SK-N-SH treated with all-trans-retinoic acid at 6 μM for 48 hours (cell line): ENCODE measurements around the gene GON4L.
A peak's percentile ranks its signal among the peaks of the same experiment; 100 is the strongest.

Experiments used
- ATAC-seq: fragments of 200-7000 bp; cut with Tn5 transposase; 3 replicates; pipeline ENCODE4 v1.9.1; 2020; ENCODE audit warnings: mild to moderate bottlenecking, moderate library complexity
- BACH2 ChIP-seq: fragments of 250-450 bp; sonication (Bioruptor Pico); IDR thresholded peaks from 2 replicates; pipeline ENCODE4 v1.9.0; 2021; ENCODE audit warnings: mild to moderate bottlenecking, borderline replicate concordance
- CSDC2 ChIP-seq: fragments of 250-450 bp; sonication (Bioruptor Pico); IDR thresholded peaks from 2 replicates; pipeline ENCODE4 v1.5.0; 2020; ENCODE audit warnings: mild to moderate bottlenecking, moderate library complexity
- ESRRG ChIP-seq: fragments of 250-450 bp; sonication (Bioruptor Pico); IDR thresholded peaks from 2 replicates; pipeline ENCODE4 v1.6.1; 2021; ENCODE audit warnings: mild to moderate bottlenecking
- OSR1 ChIP-seq: fragments of 250-450 bp; sonication (Bioruptor Pico); IDR thresholded peaks from 2 replicates; pipeline ENCODE4 v1.8.0; 2022; ENCODE audit warnings: moderate library complexity, mild to moderate bottlenecking, inconsistent platforms
- PPARA ChIP-seq: fragments of 250-450 bp; sonication (Bioruptor Pico); IDR thresholded peaks from 2 replicates; pipeline ENCODE4 v1.5.0; 2020; ENCODE audit warnings: mild to moderate bottlenecking, borderline replicate concordance
- SNAI2 ChIP-seq: fragments of 250-450 bp; sonication (Bioruptor Pico); IDR thresholded peaks from 2 replicates; pipeline ENCODE4 v1.5.0; 2020; ENCODE audit warnings: mild to moderate bottlenecking, moderate library complexity
- TCF4 ChIP-seq: fragments of 250-450 bp; sonication (Bioruptor Pico); IDR thresholded peaks from 2 replicates; pipeline ENCODE4 v1.8.0; 2021; ENCODE audit warnings: mild to moderate bottlenecking, moderate library complexity, borderline replicate concordance
- TOX ChIP-seq: fragments of 250-450 bp; sonication (Bioruptor Pico); IDR thresholded peaks from 2 replicates; pipeline ENCODE4 v1.8.0; 2021; ENCODE audit warnings: mild to moderate bottlenecking, moderate library complexity, borderline replicate concordance
- ZC3H10 ChIP-seq: fragments of 250-450 bp; sonication (Bioruptor Pico); IDR thresholded peaks from 2 replicates; pipeline ENCODE4 v1.5.1; 2021; ENCODE audit warnings: mild to moderate bottlenecking, moderate library complexity
- ZFP30 ChIP-seq: fragments of 450-650 bp; formaldehyde crosslinking; IDR thresholded peaks from 2 replicates; pipeline ENCODE4 v1.5.0; 2022; ENCODE audit warnings: mild to moderate bottlenecking, moderate library complexity
- ZNF565 ChIP-seq: fragments of 450-650 bp; formaldehyde crosslinking; conservative IDR thresholded peaks from 2 replicates; pipeline ENCODE4 v1.5.0; 2020; ENCODE audit warnings: low read depth, mild to moderate bottlenecking, moderate library complexity
- ZNF70 ChIP-seq: fragments of 450-650 bp; formaldehyde crosslinking; IDR thresholded peaks from 2 replicates; pipeline ENCODE4 v1.5.0; 2020; ENCODE audit warnings: mild to moderate bottlenecking, moderate library complexity
- TF ChIP-seq, protein P1 (sequence below): fragments of 250-450 bp; sonication (Bioruptor Pico); IDR thresholded peaks from 2 replicates; pipeline ENCODE4 v1.5.0; 2020; ENCODE audit warnings: mild to moderate bottlenecking, moderate library complexity
- TF ChIP-seq, protein P2 (sequence below): fragments of 250-450 bp; sonication (Bioruptor Pico); IDR thresholded peaks from 2 replicates; pipeline ENCODE4 v1.5.1; 2020; ENCODE audit warnings: low read depth, mild to moderate bottlenecking, moderate library complexity
- TF ChIP-seq, protein P3 (sequence below): fragments of 250-450 bp; sonication (Bioruptor Pico); IDR thresholded peaks from 2 replicates; pipeline ENCODE4 v1.8.0; 2020; ENCODE audit warnings: mild to moderate bottlenecking, moderate library complexity, borderline replicate concordance
- TF ChIP-seq, protein P4 (sequence below): fragments of 250-450 bp; sonication (Bioruptor Pico); IDR thresholded peaks from 2 replicates; pipeline ENCODE4 v1.5.1; 2021; ENCODE audit warnings: mild to moderate bottlenecking, moderate library complexity
- TF ChIP-seq, protein P5 (sequence below): fragments of 250-450 bp; sonication (Bioruptor Pico); IDR thresholded peaks from 2 replicates; pipeline ENCODE4 v1.8.0; 2021; ENCODE audit warnings: low read depth, mild to moderate bottlenecking, moderate library complexity, borderline replicate concordance

Gene GON4L

DNA sequence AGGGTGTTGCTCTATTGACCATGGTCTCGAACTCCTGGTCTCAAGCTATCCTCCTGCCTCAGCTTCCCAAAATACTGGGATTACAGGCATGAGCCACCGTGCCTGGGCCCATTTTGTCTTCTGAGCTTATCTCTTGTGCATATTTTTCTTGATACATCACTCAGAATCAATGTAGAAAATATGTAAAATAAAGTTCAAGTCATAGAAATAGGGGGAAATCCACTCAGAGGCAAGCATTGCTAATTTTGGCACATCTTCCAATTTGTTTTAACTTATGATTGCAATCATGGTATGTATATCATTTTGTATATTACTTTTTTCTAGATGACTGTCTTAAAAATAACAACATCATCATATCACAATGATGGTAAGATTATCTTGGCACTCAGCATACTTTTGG is 32.6 kb upstream of the GON4L start:
- ATAC-seq: no peak
- TF ChIP-seq PPARA (CRISPR knock-in tag): no peak
- TF ChIP-seq ESRRG (CRISPR knock-in tag): no peak
- TF ChIP-seq TOX: no peak
- TF ChIP-seq, all 23 proteins: peak for 0

DNA sequence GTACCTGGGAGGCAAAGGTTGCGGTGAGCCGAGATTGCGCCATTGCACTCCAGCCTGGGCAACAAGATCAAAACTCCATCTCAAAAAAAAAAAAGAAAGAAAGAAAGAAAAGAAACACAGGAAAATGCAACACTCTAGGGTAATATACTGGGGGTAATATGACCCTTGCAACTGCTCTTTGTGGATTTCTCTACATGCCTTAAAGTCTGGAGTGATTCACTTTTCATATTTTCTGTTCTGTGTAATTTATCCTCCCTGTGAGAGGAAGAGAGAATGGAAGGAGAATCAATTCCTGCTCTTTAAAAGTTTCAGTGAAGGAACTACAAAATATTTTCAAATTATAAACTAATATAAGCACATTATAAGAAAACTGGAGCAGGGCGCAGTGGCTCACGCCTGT is 31.5 kb upstream of the GON4L start:
- TF ChIP-seq SNAI2 (CRISPR knock-in tag): no peak
- TF ChIP-seq, protein P1, sequence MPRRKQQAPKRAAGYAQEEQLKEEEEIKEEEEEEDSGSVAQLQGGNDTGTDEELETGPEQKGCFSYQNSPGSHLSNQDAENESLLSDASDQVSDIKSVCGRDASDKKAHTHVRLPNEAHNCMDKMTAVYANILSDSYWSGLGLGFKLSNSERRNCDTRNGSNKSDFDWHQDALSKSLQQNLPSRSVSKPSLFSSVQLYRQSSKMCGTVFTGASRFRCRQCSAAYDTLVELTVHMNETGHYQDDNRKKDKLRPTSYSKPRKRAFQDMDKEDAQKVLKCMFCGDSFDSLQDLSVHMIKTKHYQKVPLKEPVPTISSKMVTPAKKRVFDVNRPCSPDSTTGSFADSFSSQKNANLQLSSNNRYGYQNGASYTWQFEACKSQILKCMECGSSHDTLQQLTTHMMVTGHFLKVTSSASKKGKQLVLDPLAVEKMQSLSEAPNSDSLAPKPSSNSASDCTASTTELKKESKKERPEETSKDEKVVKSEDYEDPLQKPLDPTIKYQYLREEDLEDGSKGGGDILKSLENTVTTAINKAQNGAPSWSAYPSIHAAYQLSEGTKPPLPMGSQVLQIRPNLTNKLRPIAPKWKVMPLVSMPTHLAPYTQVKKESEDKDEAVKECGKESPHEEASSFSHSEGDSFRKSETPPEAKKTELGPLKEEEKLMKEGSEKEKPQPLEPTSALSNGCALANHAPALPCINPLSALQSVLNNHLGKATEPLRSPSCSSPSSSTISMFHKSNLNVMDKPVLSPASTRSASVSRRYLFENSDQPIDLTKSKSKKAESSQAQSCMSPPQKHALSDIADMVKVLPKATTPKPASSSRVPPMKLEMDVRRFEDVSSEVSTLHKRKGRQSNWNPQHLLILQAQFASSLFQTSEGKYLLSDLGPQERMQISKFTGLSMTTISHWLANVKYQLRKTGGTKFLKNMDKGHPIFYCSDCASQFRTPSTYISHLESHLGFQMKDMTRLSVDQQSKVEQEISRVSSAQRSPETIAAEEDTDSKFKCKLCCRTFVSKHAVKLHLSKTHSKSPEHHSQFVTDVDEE (CRISPR knock-in tag): no peak
- TF ChIP-seq, protein P2, sequence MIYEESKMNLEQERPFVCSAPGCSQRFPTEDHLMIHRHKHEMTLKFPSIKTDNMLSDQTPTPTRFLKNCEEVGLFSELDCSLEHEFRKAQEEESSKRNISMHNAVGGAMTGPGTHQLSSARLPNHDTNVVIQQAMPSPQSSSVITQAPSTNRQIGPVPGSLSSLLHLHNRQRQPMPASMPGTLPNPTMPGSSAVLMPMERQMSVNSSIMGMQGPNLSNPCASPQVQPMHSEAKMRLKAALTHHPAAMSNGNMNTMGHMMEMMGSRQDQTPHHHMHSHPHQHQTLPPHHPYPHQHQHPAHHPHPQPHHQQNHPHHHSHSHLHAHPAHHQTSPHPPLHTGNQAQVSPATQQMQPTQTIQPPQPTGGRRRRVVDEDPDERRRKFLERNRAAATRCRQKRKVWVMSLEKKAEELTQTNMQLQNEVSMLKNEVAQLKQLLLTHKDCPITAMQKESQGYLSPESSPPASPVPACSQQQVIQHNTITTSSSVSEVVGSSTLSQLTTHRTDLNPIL (CRISPR knock-in tag): no peak
- no peak for TF ChIP-seq TOX
- TF ChIP-seq OSR1 (CRISPR knock-in tag): no peak
- TF ChIP-seq, protein P3, sequence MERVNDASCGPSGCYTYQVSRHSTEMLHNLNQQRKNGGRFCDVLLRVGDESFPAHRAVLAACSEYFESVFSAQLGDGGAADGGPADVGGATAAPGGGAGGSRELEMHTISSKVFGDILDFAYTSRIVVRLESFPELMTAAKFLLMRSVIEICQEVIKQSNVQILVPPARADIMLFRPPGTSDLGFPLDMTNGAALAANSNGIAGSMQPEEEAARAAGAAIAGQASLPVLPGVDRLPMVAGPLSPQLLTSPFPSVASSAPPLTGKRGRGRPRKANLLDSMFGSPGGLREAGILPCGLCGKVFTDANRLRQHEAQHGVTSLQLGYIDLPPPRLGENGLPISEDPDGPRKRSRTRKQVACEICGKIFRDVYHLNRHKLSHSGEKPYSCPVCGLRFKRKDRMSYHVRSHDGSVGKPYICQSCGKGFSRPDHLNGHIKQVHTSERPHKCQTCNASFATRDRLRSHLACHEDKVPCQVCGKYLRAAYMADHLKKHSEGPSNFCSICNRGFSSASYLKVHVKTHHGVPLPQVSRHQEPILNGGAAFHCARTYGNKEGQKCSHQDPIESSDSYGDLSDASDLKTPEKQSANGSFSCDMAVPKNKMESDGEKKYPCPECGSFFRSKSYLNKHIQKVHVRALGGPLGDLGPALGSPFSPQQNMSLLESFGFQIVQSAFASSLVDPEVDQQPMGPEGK (CRISPR knock-in tag): no peak
- no peak for TF ChIP-seq PPARA (CRISPR knock-in tag)
- TF ChIP-seq CSDC2 (CRISPR knock-in tag): no peak
- no peak for TF ChIP-seq ZFP30 (CRISPR knock-in tag)
- TF ChIP-seq ESRRG (CRISPR knock-in tag): no peak
- TF ChIP-seq, protein P4, sequence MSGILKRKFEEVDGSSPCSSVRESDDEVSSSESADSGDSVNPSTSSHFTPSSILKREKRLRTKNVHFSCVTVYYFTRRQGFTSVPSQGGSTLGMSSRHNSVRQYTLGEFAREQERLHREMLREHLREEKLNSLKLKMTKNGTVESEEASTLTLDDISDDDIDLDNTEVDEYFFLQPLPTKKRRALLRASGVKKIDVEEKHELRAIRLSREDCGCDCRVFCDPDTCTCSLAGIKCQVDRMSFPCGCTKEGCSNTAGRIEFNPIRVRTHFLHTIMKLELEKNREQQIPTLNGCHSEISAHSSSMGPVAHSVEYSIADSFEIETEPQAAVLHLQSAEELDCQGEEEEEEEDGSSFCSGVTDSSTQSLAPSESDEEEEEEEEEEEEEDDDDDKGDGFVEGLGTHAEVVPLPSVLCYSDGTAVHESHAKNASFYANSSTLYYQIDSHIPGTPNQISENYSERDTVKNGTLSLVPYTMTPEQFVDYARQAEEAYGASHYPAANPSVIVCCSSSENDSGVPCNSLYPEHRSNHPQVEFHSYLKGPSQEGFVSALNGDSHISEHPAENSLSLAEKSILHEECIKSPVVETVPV (CRISPR knock-in tag): no peak
- TF ChIP-seq ZNF565 (CRISPR knock-in tag): no peak
- TF ChIP-seq ZNF70 (CRISPR knock-in tag): no peak
- no peak for TF ChIP-seq TCF4 (CRISPR knock-in tag)
- no peak for TF ChIP-seq BACH2 (CRISPR knock-in tag)
- TF ChIP-seq, protein P5, sequence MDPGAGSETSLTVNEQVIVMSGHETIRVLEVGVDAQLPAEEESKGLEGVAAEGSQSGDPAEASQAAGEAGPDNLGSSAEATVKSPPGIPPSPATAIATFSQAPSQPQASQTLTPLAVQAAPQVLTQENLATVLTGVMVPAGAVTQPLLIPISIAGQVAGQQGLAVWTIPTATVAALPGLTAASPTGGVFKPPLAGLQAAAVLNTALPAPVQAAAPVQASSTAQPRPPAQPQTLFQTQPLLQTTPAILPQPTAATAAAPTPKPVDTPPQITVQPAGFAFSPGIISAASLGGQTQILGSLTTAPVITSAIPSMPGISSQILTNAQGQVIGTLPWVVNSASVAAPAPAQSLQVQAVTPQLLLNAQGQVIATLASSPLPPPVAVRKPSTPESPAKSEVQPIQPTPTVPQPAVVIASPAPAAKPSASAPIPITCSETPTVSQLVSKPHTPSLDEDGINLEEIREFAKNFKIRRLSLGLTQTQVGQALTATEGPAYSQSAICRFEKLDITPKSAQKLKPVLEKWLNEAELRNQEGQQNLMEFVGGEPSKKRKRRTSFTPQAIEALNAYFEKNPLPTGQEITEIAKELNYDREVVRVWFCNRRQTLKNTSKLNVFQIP (CRISPR knock-in tag): no peak
- ATAC-seq: peak; percentile 36; the same call in 2 of the 3 replicates

DNA sequence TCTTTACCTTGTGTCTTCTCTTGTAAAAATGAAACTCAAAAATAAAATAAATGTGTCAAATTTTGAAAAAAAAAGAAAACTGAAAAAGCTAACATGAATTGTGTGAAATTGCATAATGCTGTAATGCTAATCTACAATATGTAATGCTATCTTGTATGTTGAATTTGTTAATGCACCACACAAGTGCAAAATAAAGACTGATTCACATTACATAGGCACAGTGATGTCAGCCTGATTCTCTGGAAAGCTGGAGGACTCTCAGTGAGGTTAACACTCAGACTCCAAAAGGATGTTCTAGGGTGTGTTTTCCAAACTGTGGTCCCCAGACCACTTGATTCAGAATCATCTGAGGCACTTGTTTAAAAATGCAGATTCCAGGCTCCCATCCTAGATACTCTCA is 28.0 kb upstream of the GON4L start:
- TF ChIP-seq OSR1 (CRISPR knock-in tag) (0 out of 2 replicates have a peak, but pooled peaks have one; percentile 6), CSDC2 (CRISPR knock-in tag) (no peak)
- 0 out of 3 replicates have a peak, but pooled peaks have one; percentile 15 for ATAC-seq

DNA sequence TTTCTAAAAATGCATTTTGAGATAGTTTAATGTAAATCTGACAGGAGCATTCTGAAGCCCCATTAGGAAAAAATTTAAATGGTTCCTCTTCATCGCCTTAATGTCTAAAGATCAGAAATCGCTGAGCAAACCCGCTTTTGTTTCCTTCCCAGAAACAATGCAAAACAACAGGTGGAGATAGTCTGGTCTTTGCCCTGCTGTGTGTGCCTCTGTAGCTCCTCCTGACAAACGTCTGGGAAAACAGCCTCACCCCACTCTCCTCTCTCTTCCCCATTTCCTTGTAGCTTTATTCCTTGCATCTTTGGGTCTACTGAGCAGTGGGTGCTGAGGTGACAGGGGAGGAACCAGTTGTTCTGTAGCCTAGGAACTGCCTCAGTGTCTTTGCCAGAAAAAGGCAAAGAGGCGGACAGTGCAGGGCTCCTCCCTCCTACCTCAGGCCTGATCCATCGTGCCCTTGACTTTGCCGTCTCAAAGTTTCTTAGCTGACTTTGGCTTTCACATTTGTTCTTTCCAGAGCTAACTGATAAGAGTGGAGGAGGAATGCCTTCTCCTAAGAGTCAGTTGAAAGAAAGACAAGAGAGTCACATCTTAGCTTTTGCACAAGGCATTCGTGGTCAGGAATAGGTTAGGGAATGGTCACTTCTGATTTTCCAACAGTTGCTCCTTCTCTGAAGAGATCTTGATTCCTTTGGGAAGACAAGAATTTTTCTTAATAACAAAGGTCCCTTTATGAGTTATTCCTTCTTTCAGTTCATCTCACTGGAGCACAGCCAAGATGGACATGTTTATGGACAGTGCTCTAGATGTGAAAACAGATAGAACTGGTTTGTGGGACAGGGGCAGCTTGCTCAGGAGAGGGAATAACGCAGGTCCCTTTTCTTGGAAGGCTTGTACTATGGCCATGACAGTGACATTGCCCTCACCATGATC is 27.3 kb upstream of the GON4L start:
- peak; percentile 15 for ATAC-seq
- TF ChIP-seq, protein P1 (CRISPR knock-in tag): no peak
- TF ChIP-seq TCF4 (CRISPR knock-in tag): no peak
- TF ChIP-seq, protein P2 (CRISPR knock-in tag): no peak
- no peak for TF ChIP-seq OSR1 (CRISPR knock-in tag)
- TF ChIP-seq, protein P5 (CRISPR knock-in tag): no peak
- no peak for TF ChIP-seq SNAI2 (CRISPR knock-in tag)
- no peak for TF ChIP-seq PPARA (CRISPR knock-in tag)
- no peak for TF ChIP-seq ZC3H10
- no peak for TF ChIP-seq CSDC2 (CRISPR knock-in tag)
